ENCODE data around the gene S100A16.

GRCh38 chr1:153616144-153616916, 3.4 kb upstream of the S100A16 start, which contains the start of gene S100A14:
- TF ChIP-seq, protein P1, sequence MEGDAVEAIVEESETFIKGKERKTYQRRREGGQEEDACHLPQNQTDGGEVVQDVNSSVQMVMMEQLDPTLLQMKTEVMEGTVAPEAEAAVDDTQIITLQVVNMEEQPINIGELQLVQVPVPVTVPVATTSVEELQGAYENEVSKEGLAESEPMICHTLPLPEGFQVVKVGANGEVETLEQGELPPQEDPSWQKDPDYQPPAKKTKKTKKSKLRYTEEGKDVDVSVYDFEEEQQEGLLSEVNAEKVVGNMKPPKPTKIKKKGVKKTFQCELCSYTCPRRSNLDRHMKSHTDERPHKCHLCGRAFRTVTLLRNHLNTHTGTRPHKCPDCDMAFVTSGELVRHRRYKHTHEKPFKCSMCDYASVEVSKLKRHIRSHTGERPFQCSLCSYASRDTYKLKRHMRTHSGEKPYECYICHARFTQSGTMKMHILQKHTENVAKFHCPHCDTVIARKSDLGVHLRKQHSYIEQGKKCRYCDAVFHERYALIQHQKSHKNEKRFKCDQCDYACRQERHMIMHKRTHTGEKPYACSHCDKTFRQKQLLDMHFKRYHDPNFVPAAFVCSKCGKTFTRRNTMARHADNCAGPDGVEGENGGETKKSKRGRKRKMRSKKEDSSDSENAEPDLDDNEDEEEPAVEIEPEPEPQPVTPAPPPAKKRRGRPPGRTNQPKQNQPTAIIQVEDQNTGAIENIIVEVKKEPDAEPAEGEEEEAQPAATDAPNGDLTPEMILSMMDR (IDR thresholded peaks at IDR 0.05), result no peak
- no peak for TF ChIP-seq POLR2A (IDR thresholded peaks at IDR 0.05)
